ENCODE measurements around the gene C1orf74.

DNA sequence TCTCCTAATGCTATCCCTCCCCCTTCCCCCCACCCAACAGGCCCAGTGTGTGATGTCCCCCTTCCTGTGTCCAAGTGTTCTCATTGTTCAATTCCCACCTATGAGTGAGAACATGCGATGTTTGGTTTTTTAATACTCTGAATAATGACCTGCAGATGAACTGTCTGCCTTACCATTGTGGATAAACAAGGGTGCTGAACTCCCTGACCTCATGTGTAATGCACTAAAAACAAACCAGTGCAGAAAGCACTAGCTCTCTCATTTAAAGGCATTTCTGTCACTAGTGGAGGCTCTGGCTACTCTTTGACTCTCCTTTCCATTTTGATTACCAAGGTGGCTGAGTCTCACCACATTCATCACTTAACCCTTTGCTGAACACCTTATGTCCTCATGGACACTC, 51.6 kb downstream of the C1orf74 start:
- TF ChIP-seq CTCF (IDR thresholded peaks at IDR 0.05; ENCODE audit: low read depth, low read length) (no peak), MAX (IDR thresholded peaks at IDR 0.05; ENCODE audit: low read depth, low read length) (no peak), POLR2A (IDR thresholded peaks at IDR 0.05; ENCODE audit: extremely low read depth, insufficient read length) (no peak)
